BJ (cell line): ENCODE data around the gene DDX42. TPM values are rescaled to one million over a fixed set of nuclear protein-coding genes. Genes with fewer than 3 reads are reported as not detected.

Source experiments
- CTCF ChIA-PET: fragments of 350-600 bp; formaldehyde crosslinking; extraction: SDS; loops from one replicate; lab custom pipeline; 2021; ENCODE audit warnings: antibody characterized with exemption, inconsistent platforms; lab: Yijun Ruan, JAX
- POLR2A ChIA-PET: fragments of 300-600 bp; sonication (Branson Sonifier 250); formaldehyde crosslinking; extraction: SDS; loops from one replicate; lab custom pipeline; 2021; ENCODE audit warnings: antibody characterized with exemption; lab: Charles Lee
- DNase-seq: peaks from one replicate; pipeline ENCODE4 v3.0.0-alpha.2; 2011; ENCODE audit warnings: low read depth
- H3K27me3 ChIP-seq: 2 replicates; pipeline ENCODE4 v1.6.0; 2011; ENCODE audit warnings: low read length; ENCODE audit not compliant: control insufficient read depth, insufficient read depth
- H3K36me3 ChIP-seq: 2 replicates; pipeline ENCODE4 v1.5.1; 2011; ENCODE audit warnings: low read length; ENCODE audit not compliant: control insufficient read depth, insufficient read depth
- H3K4me3 ChIP-seq: 2 replicates; pipeline ENCODE4 v1.5.1; 2011; ENCODE audit warnings: low read depth, mild to moderate bottlenecking, control low read depth, low read length
- CTCF ChIP-seq: IDR thresholded peaks from 2 replicates; pipeline ENCODE4 v1.5.1; 2011; ENCODE audit warnings: low read depth, mild to moderate bottlenecking, control low read depth, inconsistent platforms, low read length, moderate library complexity; ENCODE audit not compliant: insufficient read depth
- polyA plus RNA-seq: library from polyadenylated mRNA; depleted of rRNA; stranded (reverse); fragments of >200 nt; gene quantifications from 2 replicates; pipeline ENCODE4 v1.2.3, GENCODE V29; 2011

Gene DDX42
- polyA plus RNA-seq, 1 experiment, result 56.3 TPM

GRCh38 chr17:63758428-63758827 lies 15.5 kb upstream of the DDX42 start:
- no peak for TF ChIP-seq CTCF
- Histone ChIP-seq H3K4me3 (no peak overlapping the region), H3K27me3 (no peaks in the 10 kb centered on the region), H3K36me3 (peaks cover 20% of the 10 kb centered on the region)
- ChIA-PET CTCF (interaction anchor here (0.6 kb wide), 1 partner anchor 9 kb away, joined by 3 read pairs; no protein-coding TSS in a partner anchor), POLR2A (no interaction called here)
- no peak for DNase-seq

- no peaks in the 10 kb centered on the region for H3K27me3 ChIP-seq
- CTCF ChIA-PET, result interaction anchor here (0.7 kb wide), 1 partner anchor 14 kb away, joined by 3 read pairs; no protein-coding TSS in a partner anchor
- H3K4me3 ChIP-seq, result no peak overlapping the region
- H3K36me3 ChIP-seq, result peaks cover 13% of the 10 kb centered on the region
- no peak for TF ChIP-seq CTCF
- POLR2A ChIA-PET, result no interaction called here
- no peak for DNase-seq
Measured at GRCh38 chr17:63760771-63761539, 13.0 kb upstream of the DDX42 start.

GRCh38 chr17:63762161-63763078 lies 11.6 kb upstream of the DDX42 start:
- ChIA-PET CTCF (interaction anchor here (0.5 kb wide), 1 partner anchor 32 kb away, joined by 6 read pairs; no protein-coding TSS in a partner anchor), POLR2A (interaction anchor here (0.5 kb wide), 1 partner anchor 748 kb away, joined by 4 read pairs; no protein-coding TSS in a partner anchor)
- Histone ChIP-seq H3K27me3 (no peaks in the 10 kb centered on the region), H3K36me3 (peaks cover 8% of the 10 kb centered on the region), H3K4me3 (no peak overlapping the region)
- DNase-seq, result no peak
- TF ChIP-seq CTCF, result no peak

- TF ChIP-seq CTCF, result no peak
- ChIA-PET CTCF (interaction anchor here (0.6 kb wide), 1 partner anchor 228 kb away, joined by 3 read pairs; no protein-coding TSS in a partner anchor), POLR2A (no interaction called here)
- Histone ChIP-seq H3K27me3 (no peaks in the 10 kb centered on the region), H3K36me3 (peaks cover 5% of the 10 kb centered on the region), H3K4me3 (no peak overlapping the region)
- DNase-seq, result no peak
Measured at GRCh38 chr17:63764716-63765115, 9.3 kb upstream of the DDX42 start.

- Histone ChIP-seq H3K4me3 (no peak overlapping the region), H3K36me3 (peaks cover 3% of the 10 kb centered on the region), H3K27me3 (no peaks in the 10 kb centered on the region)
- ChIA-PET POLR2A (no interaction called here), CTCF (interaction anchor here (0.6 to 0.7 kb wide), 2 partner anchors 13 to 100 kb away, joined by 3 read pairs; no protein-coding TSS in a partner anchor)
- TF ChIP-seq CTCF, result no peak
- no peak for DNase-seq
Measured at GRCh38 chr17:63766754-63767153, 7.2 kb upstream of the DDX42 start.
